IMR-90 (cell line): ENCODE results near the gene CRACR2B. TPM values are rescaled to one million over a fixed set of nuclear protein-coding genes. Genes with fewer than 3 reads are reported as not detected.

Source experiments
- ATAC-seq: fragments of 200-7000 bp; cut with Tn5 transposase; 2 replicates; pipeline ENCODE4 v1.9.1; 2020; ENCODE audit warnings: low read depth, mild to moderate bottlenecking, moderate library complexity
- BruUV-seq: library from RNA; stranded (reverse); fragments of 400-500 nt; replicated peaks from 2 replicates; lab custom pipeline; 2021; lab: Mats Ljungman, UMichigan
- CTCF ChIA-PET: fragments of 300-600 bp; formaldehyde crosslinking; extraction: SDS; loops from one replicate; lab custom pipeline; 2021; ENCODE audit warnings: antibody characterized with exemption; lab: Yijun Ruan, JAX
- POLR2A ChIA-PET: fragments of 300-600 bp; sonication (Branson Sonifier 250); formaldehyde crosslinking; loops from one replicate; lab custom pipeline; 2022; ENCODE audit warnings: antibody characterized with exemption; ENCODE audit not compliant: unreplicated experiment; lab: Charles Lee
- DNase-seq: peaks from one replicate; pipeline ENCODE4 v3.0.0; 2013
- H2AFZ ChIP-seq: replicated peaks from 2 replicates; pipeline ENCODE3; 2013; ENCODE audit warnings: low read length, mild to moderate bottlenecking; ENCODE audit not compliant: poor library complexity
- H2AK5ac ChIP-seq: 2 replicates; pipeline ENCODE4 v1.6.1; 2013; ENCODE audit warnings: low read depth, low read length, inconsistent platforms
- H2AK9ac ChIP-seq: replicated peaks from 2 replicates; pipeline ENCODE3; 2013; ENCODE audit warnings: mild to moderate bottlenecking, low read depth, low read length, moderate library complexity; ENCODE audit not compliant: poor library complexity
- H2BK120ac ChIP-seq: 2 replicates; pipeline ENCODE4 v1.6.1; 2013; ENCODE audit warnings: low read depth, low read length, inconsistent platforms
- H2BK15ac ChIP-seq: 3 replicates; pipeline ENCODE4 v1.6.1; 2013; ENCODE audit warnings: low read depth, low read length, inconsistent platforms
- H2BK20ac ChIP-seq: 2 replicates; pipeline ENCODE4 v1.6.1; 2013; ENCODE audit warnings: low read depth, mild to moderate bottlenecking, inconsistent platforms, low read length, moderate library complexity
- H2BK5ac ChIP-seq: 2 replicates; pipeline ENCODE4 v1.6.1; 2013; ENCODE audit warnings: mild to moderate bottlenecking, low read depth, low read length, inconsistent platforms; ENCODE audit not compliant: poor library complexity, severe bottlenecking
- H3K14ac ChIP-seq: replicated peaks from 2 replicates; pipeline ENCODE4 v1.6.1; 2013; ENCODE audit warnings: low read depth, low read length, inconsistent platforms
- H3K18ac ChIP-seq: 2 replicates; pipeline ENCODE4 v1.6.1; 2013; ENCODE audit warnings: low read depth, low read length, control low read depth
- H3K23ac ChIP-seq: 2 replicates; pipeline ENCODE4 v1.6.1; 2013; ENCODE audit warnings: low read depth, low read length, inconsistent platforms
- H3K27ac ChIP-seq: 2 replicates; pipeline ENCODE4 v1.5.1; 2013; ENCODE audit warnings: mild to moderate bottlenecking, control low read depth, low read length; ENCODE audit not compliant: insufficient read depth
- H3K27me3 ChIP-seq: 2 replicates; pipeline ENCODE4 v1.6.1; 2013; ENCODE audit warnings: low read length; ENCODE audit not compliant: control insufficient read depth, insufficient read depth
- H3K36me3 ChIP-seq: 2 replicates; pipeline ENCODE4 v1.6.1; 2013; ENCODE audit warnings: low read length, mixed read lengths; ENCODE audit not compliant: control insufficient read depth, insufficient read depth
- H3K4ac ChIP-seq: 2 replicates; pipeline ENCODE4 v1.6.1; 2013; ENCODE audit warnings: low read depth, low read length, inconsistent platforms
- H3K4me1 ChIP-seq: 2 replicates; pipeline ENCODE4 v1.6.1; 2013; ENCODE audit warnings: low read length, mixed read lengths; ENCODE audit not compliant: control insufficient read depth, insufficient read depth
- H3K4me2 ChIP-seq: 2 replicates; pipeline ENCODE4 v1.6.1; 2013; ENCODE audit warnings: low read depth, mild to moderate bottlenecking, control low read depth, low read length, moderate library complexity
- H3K4me3 ChIP-seq: 2 replicates; pipeline ENCODE4 v1.5.1; 2013; ENCODE audit warnings: low read depth, mild to moderate bottlenecking, control low read depth, low read length, moderate library complexity; ENCODE audit not compliant: insufficient read depth
- H3K56ac ChIP-seq: 2 replicates; pipeline ENCODE4 v1.6.1; 2013; ENCODE audit warnings: low read length, inconsistent platforms; ENCODE audit not compliant: insufficient read depth; ENCODE audit errors: extremely low read depth
- H3K79me1 ChIP-seq, 2 experiments: 2 replicates each; pipeline ENCODE4 v1.6.1; 2013; ENCODE audit warnings: low read length in 2 of 2, inconsistent platforms in 1 of 2, low read depth in 1 of 2
- H3K9ac ChIP-seq: 2 replicates; pipeline ENCODE4 v1.6.1; 2013; ENCODE audit warnings: low read depth, low read length, control low read depth
- H3K9me1 ChIP-seq: 2 replicates; pipeline ENCODE4 v1.6.1; 2013; ENCODE audit warnings: low read length, inconsistent platforms; ENCODE audit not compliant: insufficient read depth
- H3K9me3 ChIP-seq: 2 replicates; pipeline ENCODE4 v1.6.1; 2013; ENCODE audit warnings: low read length; ENCODE audit not compliant: control insufficient read depth, insufficient read depth
- H4K20me1 ChIP-seq: 2 replicates; pipeline ENCODE4 v1.6.1; 2013; ENCODE audit warnings: low read length, inconsistent platforms; ENCODE audit not compliant: insufficient read depth
- H4K5ac ChIP-seq: 2 replicates; pipeline ENCODE4 v1.6.1; 2013; ENCODE audit warnings: mild to moderate bottlenecking, low read depth, low read length, control low read depth
- H4K8ac ChIP-seq, 2 experiments: 2 replicates each; pipeline ENCODE4 v1.6.1; 2013; ENCODE audit warnings: low read depth in 2 of 2, low read length in 2 of 2, control low read depth in 1 of 2, inconsistent platforms in 1 of 2
- H4K91ac ChIP-seq: 2 replicates; pipeline ENCODE4 v1.6.1; 2013; ENCODE audit warnings: low read depth, low read length, inconsistent platforms; ENCODE audit not compliant: insufficient read depth
- BHLHE40 ChIP-seq: fragments of 150-350 bp; IDR thresholded peaks from 2 replicates; pipeline ENCODE4 v1.6.1; 2016; ENCODE audit warnings: mild to moderate bottlenecking, low read depth, low read length
- CEBPB ChIP-seq: IDR thresholded peaks from 2 replicates; pipeline ENCODE4 v1.6.1; 2012; ENCODE audit warnings: low read depth, low read length, improper control_type of control experiment
- CHD1 ChIP-seq: IDR thresholded peaks from 2 replicates; pipeline ENCODE4 v1.6.1; 2012; ENCODE audit warnings: low read depth, low read length, improper control_type of control experiment
- CTCF ChIP-seq: conservative IDR thresholded peaks from 2 replicates; pipeline ENCODE4 v1.5.1; 2012; ENCODE audit warnings: mild to moderate bottlenecking, low read depth, low read length, improper control_type of control experiment
- FOS ChIP-seq: fragments of 150-350 bp; IDR thresholded peaks from 2 replicates; pipeline ENCODE4 v1.6.1; 2016; ENCODE audit warnings: low read depth, low read length
- MAFK ChIP-seq: IDR thresholded peaks from 2 replicates; pipeline ENCODE4 v1.6.1; 2012; ENCODE audit warnings: low read depth, low read length, improper control_type of control experiment
- MAZ ChIP-seq: IDR thresholded peaks from 2 replicates; pipeline ENCODE4 v1.6.1; 2012; ENCODE audit warnings: low read depth, mild to moderate bottlenecking, low read length, improper control_type of control experiment, moderate library complexity, borderline replicate concordance
- NFE2L2 ChIP-seq: fragments of 150-350 bp; IDR thresholded peaks from 2 replicates; pipeline ENCODE4 v1.6.1; 2016; ENCODE audit warnings: low read depth, mild to moderate bottlenecking, low read length
- POLR2A ChIP-seq: IDR thresholded peaks from 2 replicates; pipeline ENCODE4 v1.6.1; 2012; ENCODE audit warnings: mild to moderate bottlenecking, low read depth, low read length
- RAD21 ChIP-seq: IDR thresholded peaks from 2 replicates; pipeline ENCODE4 v1.6.1; 2012; ENCODE audit warnings: low read length, improper control_type of control experiment
- RCOR1 ChIP-seq: IDR thresholded peaks from 2 replicates; pipeline ENCODE4 v1.6.1; 2012; ENCODE audit warnings: mild to moderate bottlenecking, low read length, improper control_type of control experiment; ENCODE audit not compliant: insufficient replicate concordance
- SMC3 ChIP-seq: fragments of 150-350 bp; IDR thresholded peaks from 2 replicates; pipeline ENCODE4 v1.6.1; 2016; ENCODE audit warnings: low read depth, mild to moderate bottlenecking, antibody characterized with exemption, low read length, moderate library complexity
- USF2 ChIP-seq: fragments of 150-350 bp; IDR thresholded peaks from 2 replicates; pipeline ENCODE4 v1.6.1; 2017; ENCODE audit warnings: mild to moderate bottlenecking, antibody characterized with exemption, low read length, low read depth
- WGBS, 2 experiments: methylation state at CpG; one replicate each; pipeline versions ENCODE4 v1.1.5 to v1.1.7; 2013; ENCODE audit warnings: missing lambda C conversion rate in 2 of 2; ENCODE audit not compliant: insufficient read length in 1 of 2; ENCODE audit errors: extremely low coverage in 2 of 2; 5-methylcytosine and 5-hydroxymethylcytosine counted together
- dilution Hi-C: fragments of 300-500 bp; cut with HindIII; formaldehyde crosslinking; loops from one replicate; pipeline ENCODE4 v1.14.3; 2018; ENCODE audit warnings: low sequenced_read_pairs; ENCODE audit not compliant: unreplicated experiment
- in situ Hi-C: fragments of 300-500 bp; cut with MboI; formaldehyde crosslinking; loops from 3 replicates; pipeline ENCODE4 v1.14.3; 2019; ENCODE audit warnings: low sequenced_read_pairs, inconsistent platforms, mixed read lengths
- intact Hi-C: fragments of 100-400 bp; cut with micrococcal nuclease; formaldehyde crosslinking; loops from 2 replicates; pipeline ENCODE4 v1.10.0; 2022
- polyA plus RNA-seq, 3 experiments: library from polyadenylated mRNA; depleted of rRNA; stranded (reverse); fragments of >200 nt; gene quantifications; 2 replicates each; pipeline ENCODE4 v1.2.3, GENCODE V29; 2012; ENCODE audit warnings: low replicate concordance in 1 of 3
- total RNA-seq: library from RNA; depleted of rRNA; stranded (reverse); fragments of >200 nt; gene quantifications from 2 replicates; pipeline ENCODE4 v1.2.3, GENCODE V29; 2012

The CRACR2B gene
- total and polyA plus RNA-seq, 2 of the 4 experiments (the other 2 are of a cell fraction), result 0.54 to 2.5 TPM

- no peak for TF ChIP-seq USF2
- no peak for TF ChIP-seq CEBPB
- TF ChIP-seq RAD21, result no peak
Observed at GRCh38 chr11:834371-835316, 6.9 kb downstream of the CRACR2B start (continued).

- Histone ChIP-seq H3K9ac (no peak overlapping the region), H3K27me3 (no peaks in the 10 kb centered on the region), H2BK15ac (no peak overlapping the region), H2BK20ac (no peak overlapping the region), H3K14ac (no peak overlapping the region), H4K5ac (no peak overlapping the region), H3K4me2 (no peak overlapping the region), H3K27ac (no peak overlapping the region), H4K91ac (no peak overlapping the region), H3K4me1 (peaks cover 36% of the 10 kb centered on the region), H3K56ac (no peak overlapping the region), H2AK9ac (no peak overlapping the region), H3K9me3 (no peaks in the 10 kb centered on the region), H3K79me1 (peaks cover 19 to 81% of the 10 kb centered on the region in 2 experiments; a peak in 3 of 4 replicates), H3K4me3 (no peak overlapping the region), H2BK120ac (no peak overlapping the region), H3K9me1 (peaks cover 28% of the 10 kb centered on the region), H4K20me1 (peaks cover 84% of the 10 kb centered on the region), H3K23ac (no peak overlapping the region), H3K36me3 (peaks cover 51% of the 10 kb centered on the region), H2AFZ (peak overlapping the region; percentile 19), H2AK5ac (peak overlapping the region; percentile 69; the same call in 1 of the 2 replicates), H3K4ac (no peak overlapping the region), H2BK5ac (no peak overlapping the region), H3K18ac (no peak overlapping the region), H4K8ac (no peak overlapping the region)
- DNase-seq (no peak), ATAC-seq (no peak)
- POLR2A ChIA-PET, result interaction anchor here (0.6 kb wide), 1 partner anchor 17 kb away, joined by 4 read pairs; the partner anchor contains the start of gene PNPLA2
- in situ Hi-C loops (no loop called here), dilution Hi-C loops (no loop called here), intact Hi-C loops (no loop called here)
- no CpG with 5 or more reads among the region's 14 CpGs for WGBS, 2 experiments
- CTCF ChIA-PET, result no interaction called here
- no TSS peak for BruUV-seq
- TF ChIP-seq FOS, result no peak
- no peak for TF ChIP-seq MAZ
- TF ChIP-seq MAFK, result no peak
- no peak for TF ChIP-seq NFE2L2
- no peak for TF ChIP-seq SMC3
- no peak for TF ChIP-seq BHLHE40
- no peak for TF ChIP-seq CHD1
- no peak for TF ChIP-seq CTCF
- TF ChIP-seq RCOR1, result no peak
- no peak for TF ChIP-seq POLR2A
- TF ChIP-seq USF2, result no peak
Observed at GRCh38 chr11:836274-836673, 8.6 kb downstream of the CRACR2B start.
